Mucosa of stomach (tissue), 1 donor: ENCODE data around the gene FCER2.

Source experiments
- H3K27me3 ChIP-seq: one replicate; pipeline ENCODE4 v1.7.0; 2013; ENCODE audit warnings: mild to moderate bottlenecking, low read length; ENCODE audit not compliant: control insufficient read depth, insufficient read depth
- H3K36me3 ChIP-seq: one replicate; pipeline ENCODE4 v1.7.0; 2013; ENCODE audit warnings: low read length; ENCODE audit not compliant: control insufficient read depth, insufficient read depth
- H3K4me1 ChIP-seq: one replicate; pipeline ENCODE4 v1.7.0; 2013; ENCODE audit warnings: mild to moderate bottlenecking, low read length; ENCODE audit not compliant: control insufficient read depth, insufficient read depth
- H3K4me3 ChIP-seq: one replicate; pipeline ENCODE4 v1.7.0; 2013; ENCODE audit warnings: low read length
- H3K9ac ChIP-seq: one replicate; pipeline ENCODE4 v1.7.0; 2013; ENCODE audit warnings: mild to moderate bottlenecking, low read length, moderate library complexity
- H3K9me3 ChIP-seq: one replicate; pipeline ENCODE4 v1.7.0; 2013; ENCODE audit warnings: mild to moderate bottlenecking, low read length, moderate library complexity; ENCODE audit not compliant: control insufficient read depth
- donor health status: Pancreatic carcinoma.

The FCER2 gene

GRCh38 chr19:7742575-7742974 lies 40.6 kb upstream of the FCER2 start:
- Histone ChIP-seq H3K9me3 (no peaks in the 10 kb centered on the region), H3K36me3 (no peaks in the 10 kb centered on the region), H3K4me3 (no peak overlapping the region), H3K4me1 (no peaks in the 10 kb centered on the region), H3K27me3 (no peaks in the 10 kb centered on the region), H3K9ac (no peak overlapping the region)

GRCh38 chr19:7740682-7741054 lies 38.7 kb upstream of the FCER2 start:
- Histone ChIP-seq H3K9ac (no peak overlapping the region), H3K36me3 (no peaks in the 10 kb centered on the region), H3K27me3 (no peaks in the 10 kb centered on the region), H3K4me3 (no peak overlapping the region), H3K4me1 (no peaks in the 10 kb centered on the region), H3K9me3 (no peaks in the 10 kb centered on the region)

GRCh38 chr19:7739801-7740681 lies 38.1 kb upstream of the FCER2 start:
- no peaks in the 10 kb centered on the region for H3K9me3 ChIP-seq
- no peak overlapping the region for H3K9ac ChIP-seq
- H3K27me3 ChIP-seq, result no peaks in the 10 kb centered on the region
- H3K36me3 ChIP-seq, result no peaks in the 10 kb centered on the region
- H3K4me3 ChIP-seq, result no peak overlapping the region
- H3K4me1 ChIP-seq, result no peaks in the 10 kb centered on the region

- H3K27me3 ChIP-seq, result no peaks in the 10 kb centered on the region
- no peaks in the 10 kb centered on the region for H3K4me1 ChIP-seq
- H3K4me3 ChIP-seq, result no peak overlapping the region
- H3K9me3 ChIP-seq, result no peaks in the 10 kb centered on the region
- H3K36me3 ChIP-seq, result no peaks in the 10 kb centered on the region
- no peak overlapping the region for H3K9ac ChIP-seq
These were observed 37.4 kb upstream of the FCER2 start for GRCh38 chr19:7739211-7739755.

- H3K9ac ChIP-seq, result no peak overlapping the region
These were observed 36.1 kb upstream of the FCER2 start for GRCh38 chr19:7738023-7738422.

GRCh38 chr19:7737215-7737614 lies 35.3 kb upstream of the FCER2 start:
- H3K27me3 ChIP-seq, result peaks cover 3% of the 10 kb centered on the region
- no peaks in the 10 kb centered on the region for H3K9me3 ChIP-seq
- no peaks in the 10 kb centered on the region for H3K4me1 ChIP-seq
- no peak overlapping the region for H3K9ac ChIP-seq
- no peaks in the 10 kb centered on the region for H3K36me3 ChIP-seq
- H3K4me3 ChIP-seq, result no peak overlapping the region

More at GRCh38 chr19:7738023-7738422, 36.1 kb upstream of the FCER2 start:
- no peak overlapping the region for H3K4me3 ChIP-seq
- no peaks in the 10 kb centered on the region for H3K9me3 ChIP-seq
- no peaks in the 10 kb centered on the region for H3K36me3 ChIP-seq
- H3K27me3 ChIP-seq, result peaks cover 2% of the 10 kb centered on the region
- no peaks in the 10 kb centered on the region for H3K4me1 ChIP-seq

GRCh38 chr19:7736148-7736547 lies 34.2 kb upstream of the FCER2 start:
- peaks cover 12% of the 10 kb centered on the region for H3K27me3 ChIP-seq
- no peak overlapping the region for H3K4me3 ChIP-seq
- no peaks in the 10 kb centered on the region for H3K36me3 ChIP-seq
- no peaks in the 10 kb centered on the region for H3K4me1 ChIP-seq
- no peak overlapping the region for H3K9ac ChIP-seq
- no peaks in the 10 kb centered on the region for H3K9me3 ChIP-seq

- no peak overlapping the region for H3K9ac ChIP-seq
- no peak overlapping the region for H3K4me3 ChIP-seq
- H3K4me1 ChIP-seq, result no peaks in the 10 kb centered on the region
- H3K27me3 ChIP-seq, result peaks cover 26% of the 10 kb centered on the region
- H3K36me3 ChIP-seq, result no peaks in the 10 kb centered on the region
- no peaks in the 10 kb centered on the region for H3K9me3 ChIP-seq
These were observed 32.6 kb upstream of the FCER2 start for GRCh38 chr19:7734220-7735203.

GRCh38 chr19:7733376-7733775 lies 31.4 kb upstream of the FCER2 start:
- Histone ChIP-seq H3K9me3 (no peaks in the 10 kb centered on the region), H3K4me3 (no peak overlapping the region), H3K9ac (no peak overlapping the region), H3K4me1 (no peaks in the 10 kb centered on the region), H3K36me3 (no peaks in the 10 kb centered on the region), H3K27me3 (peaks cover 37% of the 10 kb centered on the region)

GRCh38 chr19:7732045-7732444 lies 30.1 kb upstream of the FCER2 start, which contains the start of gene CLEC4G:
Gene CLEC4G, minus strand, starts transcription at chr19:7732110. Its CDS starts 8 bp downstream, at chr19:7732102.
- no peak within 1 kb of the TSS for H3K4me3 ChIP-seq
- no peaks in the 10 kb centered on the region for H3K36me3 ChIP-seq
- peaks cover 43% of the 10 kb centered on the region for H3K27me3 ChIP-seq
- H3K4me1 ChIP-seq, result no peaks in the 10 kb centered on the region
- H3K9me3 ChIP-seq, result no peaks in the 10 kb centered on the region
- H3K9ac ChIP-seq, result no peak within 1 kb of the TSS

GRCh38 chr19:7731615-7732014 lies 29.7 kb upstream of the FCER2 start:
- H3K27me3 ChIP-seq, result peaks cover 43% of the 10 kb centered on the region
- no peaks in the 10 kb centered on the region for H3K4me1 ChIP-seq
- no peak overlapping the region for H3K4me3 ChIP-seq

GRCh38 chr19:7731218-7731595 lies 29.3 kb upstream of the FCER2 start:
- Histone ChIP-seq H3K27me3 (peaks cover 43% of the 10 kb centered on the region), H3K4me1 (no peaks in the 10 kb centered on the region), H3K36me3 (no peaks in the 10 kb centered on the region), H3K9me3 (no peaks in the 10 kb centered on the region), H3K9ac (no peak overlapping the region), H3K4me3 (no peak overlapping the region)

More at GRCh38 chr19:7731615-7732014, 29.7 kb upstream of the FCER2 start:
- Histone ChIP-seq H3K36me3 (no peaks in the 10 kb centered on the region), H3K9ac (no peak overlapping the region), H3K9me3 (no peaks in the 10 kb centered on the region)
